Liver (tissue), 9 donors: ENCODE data around the gene PER2. TPM values are rescaled to one million over a fixed set of nuclear protein-coding genes. Genes with fewer than 3 reads are reported as not detected.

Experiments used
- DNase-seq: peaks from one replicate; pipeline ENCODE4 v3.0.0-alpha.2; 2017; ENCODE audit warnings: low spot score
- H3K27ac ChIP-seq, 2 donors: one replicate each; pipeline ENCODE4 v1.7.0; 2013; ENCODE audit warnings: inconsistent platforms in 2 of 2, low read length in 2 of 2, control low read depth in 1 of 2, low read depth in 1 of 2, mild to moderate bottlenecking in 1 of 2
- H3K27me3 ChIP-seq, 4 donors: one replicate each; pipeline versions ENCODE4 v1.6.1 to v1.7.0; 2013; ENCODE audit warnings: low read length in 3 of 4, inconsistent platforms in 1 of 4, mild to moderate bottlenecking in 1 of 4, moderate library complexity in 1 of 4; ENCODE audit not compliant: control insufficient read depth in 4 of 4, insufficient read depth in 4 of 4
- H3K36me3 ChIP-seq, 4 donors: one replicate each; pipeline versions ENCODE4 v1.6.1 to v1.7.0; 2013; ENCODE audit warnings: low read length in 3 of 4, mild to moderate bottlenecking in 3 of 4, low read depth in 1 of 4, moderate library complexity in 1 of 4; ENCODE audit not compliant: control insufficient read depth in 4 of 4, insufficient read depth in 3 of 4
- H3K4me1 ChIP-seq, 4 donors: one replicate each; pipeline versions ENCODE4 v1.6.1 to v1.7.0; 2013; ENCODE audit warnings: low read length in 3 of 4, mild to moderate bottlenecking in 3 of 4, moderate library complexity in 1 of 4; ENCODE audit not compliant: control insufficient read depth in 4 of 4, insufficient read depth in 4 of 4
- H3K4me3 ChIP-seq, 3 donors: one replicate each; pipeline versions ENCODE4 v1.6.1 to v1.7.0; 2013; ENCODE audit warnings: low read length in 3 of 3, control low read depth in 1 of 3, low read depth in 1 of 3, mild to moderate bottlenecking in 1 of 3
- H3K9ac ChIP-seq, 2 donors: one replicate each; pipeline ENCODE4 v1.7.0; 2013; ENCODE audit warnings: low read length in 2 of 2, mild to moderate bottlenecking in 2 of 2, moderate library complexity in 2 of 2, control low read depth in 1 of 2, low read depth in 1 of 2
- H3K9me3 ChIP-seq, 4 donors: one replicate each; pipeline versions ENCODE4 v1.6.1 to v1.7.0; 2013; ENCODE audit warnings: low read length in 3 of 4; ENCODE audit not compliant: control insufficient read depth in 4 of 4
- FOXA1 ChIP-seq: IDR thresholded peaks from 2 replicates; pipeline ENCODE4 v1.6.1; 2016; ENCODE audit warnings: antibody characterized with exemption
- GABPA ChIP-seq, 2 donors: IDR thresholded peaks in 1 of 2; conservative IDR thresholded peaks in 1 of 2; 2 replicates each; pipeline ENCODE4 v1.6.1; 2016; ENCODE audit warnings: antibody characterized with exemption in 2 of 2, mild to moderate bottlenecking in 1 of 2, moderate library complexity in 1 of 2
- HNF4A ChIP-seq, 2 donors: conservative IDR thresholded peaks; 2 replicates each; pipeline ENCODE4 v1.6.1; 2016; ENCODE audit warnings: antibody characterized with exemption in 2 of 2, mild to moderate bottlenecking in 2 of 2
- HNF4G ChIP-seq: IDR thresholded peaks from 2 replicates; pipeline ENCODE4 v1.6.1; 2016; ENCODE audit warnings: antibody characterized with exemption
- RAD21 ChIP-seq, 2 donors: IDR thresholded peaks; 2 replicates each; pipeline ENCODE4 v1.6.1; 2016; ENCODE audit warnings: antibody characterized with exemption in 2 of 2, mild to moderate bottlenecking in 2 of 2
- RXRA ChIP-seq, 2 donors: IDR thresholded peaks; 2 replicates each; pipeline ENCODE4 v1.6.1; 2017 to 2018; ENCODE audit warnings: antibody characterized with exemption in 2 of 2, mild to moderate bottlenecking in 1 of 2
- TAF1 ChIP-seq: conservative IDR thresholded peaks from 2 replicates; pipeline ENCODE4 v1.6.1; 2016; ENCODE audit warnings: antibody characterized with exemption, mild to moderate bottlenecking
- YY1 ChIP-seq: IDR thresholded peaks from 2 replicates; pipeline ENCODE4 v1.6.1; 2016; ENCODE audit warnings: antibody characterized with exemption, mild to moderate bottlenecking
- WGBS: extraction: QIAGEN DNeasy Blood & Tissue Kit; methylation state at CpG from one replicate; pipeline ENCODE4 v1.1.7; 2013; 5-methylcytosine and 5-hydroxymethylcytosine counted together
- polyA plus RNA-seq, 2 donors: library from polyadenylated mRNA; stranded (reverse) in 1 of 2; unstranded in 1 of 2; fragments of 200-250 nt in 1 of 2; fragments of >200 nt in 1 of 2; fragmentation: Nextera tagmentation in 1 of 2; extraction: Ambion mirVana in 1 of 2; gene quantifications; one replicate each; pipeline versions ENCODE4 v1.2.1 to v1.2.3, GENCODE V29; 2013 to 2015
- total RNA-seq, 2 donors: library from RNA; depleted of rRNA; stranded (reverse); fragments of >200 nt; gene quantifications; one replicate each; pipeline ENCODE4 v1.2.3, GENCODE V29; 2014
- TF ChIP-seq, protein P1 (sequence below): IDR thresholded peaks from 2 replicates; pipeline ENCODE4 v1.6.1; 2016; ENCODE audit warnings: antibody characterized with exemption
- TF ChIP-seq, protein P2 (sequence below): IDR thresholded peaks from 2 replicates; pipeline ENCODE4 v1.6.1; 2016; ENCODE audit warnings: antibody characterized with exemption, mild to moderate bottlenecking
- TF ChIP-seq, protein P3 (sequence below): IDR thresholded peaks from 2 replicates; pipeline ENCODE4 v1.6.1; 2016; ENCODE audit warnings: antibody characterized with exemption
- donor health status: healthy.
- donor health status: healthy.
- donor health status: healthy.
- donor health status: healthy.
- donor health status: healthy.

The PER2 gene
- total and polyA plus RNA-seq, 4 donors = 1.1 to 12.5 (median 4.1) TPM

DNA sequence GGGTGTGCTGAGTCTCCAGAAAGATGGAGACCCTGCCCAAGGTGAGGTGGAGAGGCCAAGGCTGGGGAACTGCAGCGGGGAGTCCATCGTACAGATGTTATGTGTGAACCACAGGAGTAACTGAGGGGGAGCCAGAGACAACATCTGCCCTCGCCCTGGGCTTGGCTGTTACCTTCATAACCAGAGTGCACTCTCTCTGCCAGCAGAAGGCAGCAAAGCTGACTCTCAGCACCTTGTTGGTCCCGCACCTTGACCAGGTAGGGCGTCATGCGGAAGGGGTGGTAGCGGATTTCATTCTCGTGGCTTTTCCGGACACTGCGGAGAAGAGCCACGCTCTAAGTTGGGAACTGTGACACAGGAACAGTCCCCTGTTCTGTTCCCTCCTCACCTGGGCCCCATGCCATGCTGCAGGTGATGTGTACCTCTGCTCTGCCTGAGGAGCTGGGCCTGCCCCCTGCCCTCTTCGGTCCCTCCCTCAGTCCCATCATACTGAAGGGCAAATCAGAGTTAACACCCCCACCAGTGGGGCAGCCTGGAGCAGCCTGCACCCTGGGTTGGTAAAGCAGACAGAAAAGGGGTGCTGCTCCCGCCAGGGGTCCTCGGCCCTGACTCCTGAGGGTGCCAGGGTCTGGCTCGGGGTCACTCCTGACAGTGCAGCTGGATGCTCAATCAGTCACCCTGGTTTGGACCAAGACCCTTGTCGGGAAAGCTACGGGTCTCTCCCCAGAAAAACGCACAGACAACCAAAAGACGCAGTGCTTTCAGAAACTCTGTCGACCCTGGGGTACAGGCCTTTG lies 20.3 kb downstream of the PER2 start:
- no peak for DNase-seq
- 95% methylated on average over 20 of the region's 20 CpGs for WGBS
- Histone ChIP-seq H3K36me3 (peaks cover 5 to 69% (median 42%) of the 10 kb centered on the region in 4 donors), H3K27ac (no peak overlapping the region), H3K9ac (no peak overlapping the region), H3K4me3 (no peak overlapping the region), H3K27me3 (no peaks in the 10 kb centered on the region), H3K9me3 (no peaks in the 10 kb centered on the region), H3K4me1 (peaks cover 0 to 13% (median 8%) of the 10 kb centered on the region in 4 donors)
- TF ChIP-seq GABPA (IDR thresholded peaks at IDR 0.05 in 1 of 2, conservative IDR thresholded peaks at IDR 0.05 in 1 of 2) (no peak), RAD21 (IDR thresholded peaks at IDR 0.05) (no peak), FOXA1 (no peak), TAF1 (no peak), HNF4G (no peak), YY1 (no peak), RXRA (IDR thresholded peaks at IDR 0.05) (no peak), HNF4A (conservative IDR thresholded peaks at IDR 0.05) (no peak)
- TF ChIP-seq, protein P1, sequence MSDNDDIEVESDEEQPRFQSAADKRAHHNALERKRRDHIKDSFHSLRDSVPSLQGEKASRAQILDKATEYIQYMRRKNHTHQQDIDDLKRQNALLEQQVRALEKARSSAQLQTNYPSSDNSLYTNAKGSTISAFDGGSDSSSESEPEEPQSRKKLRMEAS = no peak
- TF ChIP-seq, protein P2, sequence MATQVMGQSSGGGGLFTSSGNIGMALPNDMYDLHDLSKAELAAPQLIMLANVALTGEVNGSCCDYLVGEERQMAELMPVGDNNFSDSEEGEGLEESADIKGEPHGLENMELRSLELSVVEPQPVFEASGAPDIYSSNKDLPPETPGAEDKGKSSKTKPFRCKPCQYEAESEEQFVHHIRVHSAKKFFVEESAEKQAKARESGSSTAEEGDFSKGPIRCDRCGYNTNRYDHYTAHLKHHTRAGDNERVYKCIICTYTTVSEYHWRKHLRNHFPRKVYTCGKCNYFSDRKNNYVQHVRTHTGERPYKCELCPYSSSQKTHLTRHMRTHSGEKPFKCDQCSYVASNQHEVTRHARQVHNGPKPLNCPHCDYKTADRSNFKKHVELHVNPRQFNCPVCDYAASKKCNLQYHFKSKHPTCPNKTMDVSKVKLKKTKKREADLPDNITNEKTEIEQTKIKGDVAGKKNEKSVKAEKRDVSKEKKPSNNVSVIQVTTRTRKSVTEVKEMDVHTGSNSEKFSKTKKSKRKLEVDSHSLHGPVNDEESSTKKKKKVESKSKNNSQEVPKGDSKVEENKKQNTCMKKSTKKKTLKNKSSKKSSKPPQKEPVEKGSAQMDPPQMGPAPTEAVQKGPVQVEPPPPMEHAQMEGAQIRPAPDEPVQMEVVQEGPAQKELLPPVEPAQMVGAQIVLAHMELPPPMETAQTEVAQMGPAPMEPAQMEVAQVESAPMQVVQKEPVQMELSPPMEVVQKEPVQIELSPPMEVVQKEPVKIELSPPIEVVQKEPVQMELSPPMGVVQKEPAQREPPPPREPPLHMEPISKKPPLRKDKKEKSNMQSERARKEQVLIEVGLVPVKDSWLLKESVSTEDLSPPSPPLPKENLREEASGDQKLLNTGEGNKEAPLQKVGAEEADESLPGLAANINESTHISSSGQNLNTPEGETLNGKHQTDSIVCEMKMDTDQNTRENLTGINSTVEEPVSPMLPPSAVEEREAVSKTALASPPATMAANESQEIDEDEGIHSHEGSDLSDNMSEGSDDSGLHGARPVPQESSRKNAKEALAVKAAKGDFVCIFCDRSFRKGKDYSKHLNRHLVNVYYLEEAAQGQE = no peak
- TF ChIP-seq, protein P3, sequence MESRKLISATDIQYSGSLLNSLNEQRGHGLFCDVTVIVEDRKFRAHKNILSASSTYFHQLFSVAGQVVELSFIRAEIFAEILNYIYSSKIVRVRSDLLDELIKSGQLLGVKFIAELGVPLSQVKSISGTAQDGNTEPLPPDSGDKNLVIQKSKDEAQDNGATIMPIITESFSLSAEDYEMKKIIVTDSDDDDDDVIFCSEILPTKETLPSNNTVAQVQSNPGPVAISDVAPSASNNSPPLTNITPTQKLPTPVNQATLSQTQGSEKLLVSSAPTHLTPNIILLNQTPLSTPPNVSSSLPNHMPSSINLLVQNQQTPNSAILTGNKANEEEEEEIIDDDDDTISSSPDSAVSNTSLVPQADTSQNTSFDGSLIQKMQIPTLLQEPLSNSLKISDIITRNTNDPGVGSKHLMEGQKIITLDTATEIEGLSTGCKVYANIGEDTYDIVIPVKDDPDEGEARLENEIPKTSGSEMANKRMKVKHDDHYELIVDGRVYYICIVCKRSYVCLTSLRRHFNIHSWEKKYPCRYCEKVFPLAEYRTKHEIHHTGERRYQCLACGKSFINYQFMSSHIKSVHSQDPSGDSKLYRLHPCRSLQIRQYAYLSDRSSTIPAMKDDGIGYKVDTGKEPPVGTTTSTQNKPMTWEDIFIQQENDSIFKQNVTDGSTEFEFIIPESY = no peak

DNA sequence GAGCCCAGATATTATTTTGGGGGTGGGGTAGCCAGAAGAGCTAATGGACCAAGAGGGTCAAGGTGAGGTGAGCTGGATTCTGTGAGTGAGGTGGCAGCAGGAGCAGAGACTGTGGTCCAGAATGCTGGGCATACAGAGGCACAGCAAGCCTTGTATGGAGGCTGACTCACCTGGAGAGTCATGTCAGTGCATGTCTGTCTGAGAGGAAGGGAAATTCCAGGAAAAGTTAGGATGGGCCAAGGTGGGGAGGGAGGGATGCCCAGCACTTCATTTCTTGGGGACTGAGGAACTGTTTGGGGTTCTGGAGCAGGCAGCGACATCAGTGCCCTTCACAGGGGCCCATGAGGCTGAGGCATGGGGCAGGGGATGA lies 21.1 kb downstream of the PER2 start:
- no peak overlapping the region for H3K4me3 ChIP-seq
- H3K36me3 ChIP-seq = peaks cover 5 to 66% (median 35%) of the 10 kb centered on the region in 4 donors
- TF ChIP-seq, protein P1 = no peak
- TF ChIP-seq FOXA1 (no peak), HNF4G (no peak)
- WGBS = 95% methylated on average over 1 of the region's 1 CpG
- no peak overlapping the region for H3K9ac ChIP-seq
- no peak for DNase-seq
- H3K27me3 ChIP-seq = no peaks in the 10 kb centered on the region
- H3K4me1 ChIP-seq = peaks cover 2 to 21% (median 14%) of the 10 kb centered on the region in 4 donors
- H3K9me3 ChIP-seq = no peaks in the 10 kb centered on the region
- H3K27ac ChIP-seq = no peak overlapping the region
